Measurements from ENCODE around the gene SPECC1L. TPM values are rescaled to one million over a fixed set of nuclear protein-coding genes. Genes with fewer than 3 reads are reported as not detected.

SPECC1L gene
- total and polyA plus RNA-seq, 10 donors, result 5.0 to 65.4 (median 41.5) TPM

DNA sequence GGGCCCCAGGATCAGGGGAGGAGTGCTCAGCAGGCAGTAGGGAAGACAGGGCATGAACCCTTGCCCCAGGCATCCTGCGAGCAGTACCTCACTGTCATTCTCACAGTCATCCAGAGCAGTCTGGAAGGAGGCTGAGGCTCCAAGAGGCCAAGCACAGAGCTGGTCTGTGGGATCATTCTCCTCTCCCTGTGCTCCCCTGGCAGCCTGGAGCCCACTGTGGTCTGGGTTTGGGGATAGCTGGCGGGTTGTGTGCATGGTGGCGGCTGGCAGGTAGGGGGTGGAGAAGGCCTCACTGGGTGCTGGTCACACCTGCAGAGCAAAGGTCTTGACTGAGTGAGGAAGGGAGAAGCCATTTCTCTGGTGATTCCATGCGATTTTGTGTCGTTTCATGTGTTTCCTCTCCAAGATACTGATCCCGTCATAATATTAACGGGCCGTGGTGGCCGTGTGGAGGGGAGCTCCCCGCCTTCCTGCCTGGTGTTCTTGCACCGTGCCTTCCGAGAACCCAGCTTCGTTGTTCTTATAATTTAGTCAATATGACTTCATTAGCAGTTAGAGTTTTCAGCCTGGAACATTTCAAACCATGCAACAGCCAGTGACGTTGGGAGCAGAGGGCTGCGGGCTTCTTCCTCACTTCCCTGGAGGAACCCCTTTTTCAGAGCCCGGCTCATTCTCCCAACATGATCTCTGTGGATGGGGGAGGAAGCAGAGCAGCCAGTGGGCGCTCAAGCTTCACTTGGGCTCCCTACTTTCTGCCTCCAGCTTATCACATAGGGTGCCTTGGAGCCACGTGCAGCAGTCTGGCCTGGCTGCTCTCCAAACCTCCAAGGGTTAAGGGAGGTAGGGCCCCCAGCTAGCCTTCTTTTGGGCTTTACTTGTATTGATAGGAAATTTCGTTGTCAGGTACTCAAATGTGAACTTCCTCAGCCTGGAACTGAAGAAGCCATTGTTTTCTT lies 136.0 kb downstream of the SPECC1L start:
- WGBS, 5 donors, result 75 to 82% (median 77%) methylated on average over 19 of the region's 19 CpGs
- Histone ChIP-seq H3K4me1 (peaks cover 24 to 85% (median 43%) of the 10 kb centered on the region in 6 donors), H3K9me3 (no peaks in the 10 kb centered on the region)

DNA sequence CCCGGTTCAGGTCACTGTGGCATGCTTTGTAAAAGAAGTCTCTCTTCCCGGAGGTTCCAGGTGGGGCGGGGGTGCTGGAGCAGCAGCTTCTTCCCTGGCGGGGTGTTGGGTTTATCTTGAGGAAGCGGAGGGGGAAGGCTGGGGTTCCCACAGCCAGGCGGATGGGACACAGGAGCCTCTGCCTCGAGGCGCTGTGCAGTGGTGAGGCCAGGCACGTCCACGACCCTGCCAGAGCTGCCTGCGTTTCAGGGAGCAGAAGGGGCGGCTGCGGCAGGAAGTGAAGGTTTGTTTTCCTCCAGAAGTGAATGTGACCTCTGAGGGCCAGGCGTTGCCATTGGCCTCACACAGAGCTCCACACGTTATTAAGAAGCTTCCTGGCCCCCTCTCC lies 136.6 kb downstream of the SPECC1L start:
- H3K36me3 ChIP-seq, result peaks cover 0 to 91% (median 13%) of the 10 kb centered on the region in 6 donors
- WGBS, 5 donors, result 34 to 44% (median 38%) methylated on average over 14 to 15 of the region's 15 CpGs
- no peak for DNase-seq
- peak overlapping the region in 2 of 8 donors; percentile 11 to 14 for H3K27ac ChIP-seq
- H3K4me3 ChIP-seq, result no peak overlapping the region
- peaks cover 19 to 79% (median 37%) of the 10 kb centered on the region in 6 donors for H3K4me1 ChIP-seq
- intact Hi-C loops (cut with DNase I; ENCODE audit: low total_unique reads), result no loop called here
- TF ChIP-seq, protein P1, sequence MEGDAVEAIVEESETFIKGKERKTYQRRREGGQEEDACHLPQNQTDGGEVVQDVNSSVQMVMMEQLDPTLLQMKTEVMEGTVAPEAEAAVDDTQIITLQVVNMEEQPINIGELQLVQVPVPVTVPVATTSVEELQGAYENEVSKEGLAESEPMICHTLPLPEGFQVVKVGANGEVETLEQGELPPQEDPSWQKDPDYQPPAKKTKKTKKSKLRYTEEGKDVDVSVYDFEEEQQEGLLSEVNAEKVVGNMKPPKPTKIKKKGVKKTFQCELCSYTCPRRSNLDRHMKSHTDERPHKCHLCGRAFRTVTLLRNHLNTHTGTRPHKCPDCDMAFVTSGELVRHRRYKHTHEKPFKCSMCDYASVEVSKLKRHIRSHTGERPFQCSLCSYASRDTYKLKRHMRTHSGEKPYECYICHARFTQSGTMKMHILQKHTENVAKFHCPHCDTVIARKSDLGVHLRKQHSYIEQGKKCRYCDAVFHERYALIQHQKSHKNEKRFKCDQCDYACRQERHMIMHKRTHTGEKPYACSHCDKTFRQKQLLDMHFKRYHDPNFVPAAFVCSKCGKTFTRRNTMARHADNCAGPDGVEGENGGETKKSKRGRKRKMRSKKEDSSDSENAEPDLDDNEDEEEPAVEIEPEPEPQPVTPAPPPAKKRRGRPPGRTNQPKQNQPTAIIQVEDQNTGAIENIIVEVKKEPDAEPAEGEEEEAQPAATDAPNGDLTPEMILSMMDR (IDR thresholded peaks at IDR 0.05 in 8 of 11, conservative IDR thresholded peaks at IDR 0.05 in 3 of 11), result no peak
- TF ChIP-seq POLR2AphosphoS5 (IDR thresholded peaks at IDR 0.05), result peak in 2 of 3 donors; percentile 39 to 55
- no peaks in the 10 kb centered on the region for H3K9me3 ChIP-seq
- no peaks in the 10 kb centered on the region for H3K27me3 ChIP-seq (replicated peaks in 1 of 7)

More for the DNA sequence above, 136.0 kb downstream of the SPECC1L start:
- DNase-seq, result no peak
- Histone ChIP-seq H3K27ac (peak overlapping the region in 2 of 8 donors; percentile 11 to 14), H3K4me3 (no peak overlapping the region), H3K36me3 (peaks cover 0 to 88% (median 9%) of the 10 kb centered on the region in 6 donors), H3K27me3 (replicated peaks in 1 of 7) (no peaks in the 10 kb centered on the region)
- intact Hi-C loops (cut with DNase I; ENCODE audit: low total_unique reads), result no loop called here
- TF ChIP-seq, protein P1 (IDR thresholded peaks at IDR 0.05 in 8 of 11, conservative IDR thresholded peaks at IDR 0.05 in 3 of 11), result no peak
- TF ChIP-seq POLR2AphosphoS5 (IDR thresholded peaks at IDR 0.05), result peak in 1 of 3 donors; percentile 11

DNA sequence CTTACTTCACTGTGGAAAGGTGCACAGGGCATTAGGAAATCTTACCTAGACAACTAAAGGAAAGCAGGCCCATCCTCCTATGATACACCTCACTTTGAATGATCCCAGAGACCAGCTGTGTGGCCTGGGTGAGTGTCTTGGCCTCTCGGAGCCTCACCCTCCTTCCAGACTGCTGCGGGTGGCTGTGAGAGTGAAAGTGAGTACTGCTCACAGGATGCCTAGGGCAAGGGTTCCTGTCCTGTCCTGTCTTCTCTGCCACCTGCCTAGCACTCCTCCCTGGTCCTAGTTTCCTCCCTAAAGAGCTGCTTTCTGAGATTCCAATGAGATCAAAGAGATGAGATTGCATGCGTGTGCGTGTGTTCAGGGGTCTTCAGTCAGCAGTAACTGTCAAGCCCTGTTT lies 137.3 kb downstream of the SPECC1L start:
- no peak for DNase-seq
- TF ChIP-seq POLR2AphosphoS5 (IDR thresholded peaks at IDR 0.05) (no peak), POLR2A (IDR thresholded peaks at IDR 0.05) (no peak)
- TF ChIP-seq, protein P1 (IDR thresholded peaks at IDR 0.05 in 8 of 11, conservative IDR thresholded peaks at IDR 0.05 in 3 of 11), result no peak
- Histone ChIP-seq H3K27me3 (replicated peaks in 1 of 7) (no peaks in the 10 kb centered on the region), H3K4me1 (peaks cover 13 to 73% (median 31%) of the 10 kb centered on the region in 6 donors), H3K4me3 (no peak overlapping the region), H3K27ac (peak overlapping the region in 1 of 8 donors; percentile 14), H3K9me3 (no peaks in the 10 kb centered on the region), H3K36me3 (peaks cover 0 to 94% (median 16%) of the 10 kb centered on the region in 6 donors)
- 82 to 91% (median 88%) methylated on average over 4 of the region's 4 CpGs for WGBS, 5 donors
- intact Hi-C loops (cut with DNase I; ENCODE audit: low total_unique reads), result no loop called here

DNA sequence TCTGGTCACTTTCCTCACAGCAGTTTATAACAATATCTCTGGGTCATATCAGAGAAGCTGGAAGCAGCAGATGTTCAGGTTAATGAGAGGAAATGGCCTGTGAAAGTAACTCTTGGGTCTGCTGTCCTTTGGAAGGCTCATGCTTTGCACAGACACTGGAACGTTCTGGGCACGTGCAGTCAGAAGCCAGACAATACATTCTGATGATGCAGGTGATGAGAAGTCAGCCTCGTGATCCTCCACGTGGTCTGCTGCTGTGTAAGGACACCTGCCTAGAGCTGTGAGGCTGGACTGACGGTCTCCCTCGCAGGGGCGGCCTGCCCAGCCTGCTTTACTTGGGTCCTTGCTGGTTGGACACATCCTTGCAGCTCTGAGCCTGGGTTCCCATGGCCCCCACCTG lies 138.0 kb downstream of the SPECC1L start:
- 81 to 94% (median 88%) methylated on average over 6 to 7 of the region's 7 CpGs for WGBS, 5 donors
- Histone ChIP-seq H3K27ac (no peak overlapping the region), H3K9me3 (no peaks in the 10 kb centered on the region), H3K4me3 (no peak overlapping the region), H3K4me1 (peaks cover 6 to 65% (median 25%) of the 10 kb centered on the region in 6 donors), H3K27me3 (replicated peaks in 1 of 7) (no peaks in the 10 kb centered on the region), H3K36me3 (peaks cover 0 to 94% (median 18%) of the 10 kb centered on the region in 6 donors)
- intact Hi-C loops (cut with DNase I; ENCODE audit: low total_unique reads), result no loop called here
- DNase-seq, result no peak
- no peak for TF ChIP-seq POLR2A (IDR thresholded peaks at IDR 0.05)
- TF ChIP-seq, protein P1 (IDR thresholded peaks at IDR 0.05 in 8 of 11, conservative IDR thresholded peaks at IDR 0.05 in 3 of 11), result no peak
- TF ChIP-seq POLR2AphosphoS5 (IDR thresholded peaks at IDR 0.05), result no peak
